HEK293 (cell line): ENCODE results near the gene COX19.

Source experiments
- CTCF ChIA-PET: fragments of 350-600 bp; formaldehyde crosslinking; extraction: SDS; loops from one replicate; lab custom pipeline; 2021; ENCODE audit warnings: antibody characterized with exemption; lab: Yijun Ruan, JAX
- POLR2A ChIA-PET: fragments of 300-600 bp; formaldehyde crosslinking; extraction: SDS; loops from one replicate; lab custom pipeline; 2020; ENCODE audit warnings: antibody characterized with exemption, inconsistent platforms; lab: Yijun Ruan, JAX
- H3K27ac ChIP-seq: fragments of 200-500 bp; sonication (Bioruptor generic); 2 replicates; pipeline ENCODE4 v1.5.1; 2014; ENCODE audit warnings: low read depth, low read length, control low read depth, inconsistent platforms; ENCODE audit errors: extremely low read depth
- H3K36me3 ChIP-seq, 2 experiments: fragments of 200-500 bp in 1 of 2; sonication (Bioruptor generic) in 1 of 2; 1 replicate in 1 of 2; 2 replicates in 1 of 2; pipeline ENCODE4 v1.5.1; 2014 to 2017; ENCODE audit warnings: inconsistent platforms in 2 of 2, low read length in 2 of 2; ENCODE audit not compliant: control insufficient read depth in 2 of 2, insufficient read depth in 1 of 2
- H3K4me1 ChIP-seq: fragments of 200-500 bp; sonication (Bioruptor generic); 2 replicates; pipeline ENCODE4 v1.5.1; 2014; ENCODE audit warnings: mild to moderate bottlenecking, low read length, inconsistent platforms; ENCODE audit not compliant: control insufficient read depth, insufficient read depth
- H3K4me3 ChIP-seq: 2 replicates; pipeline ENCODE4 v1.5.1; 2011; ENCODE audit warnings: low read depth, mild to moderate bottlenecking, control low read depth, low read length, moderate library complexity
- H3K9me3 ChIP-seq: fragments of 200-500 bp; sonication (Bioruptor generic); 2 replicates; pipeline ENCODE4 v1.5.1; 2014; ENCODE audit warnings: low read depth, low read length, inconsistent platforms; ENCODE audit not compliant: control insufficient read depth, insufficient read depth
- HOXD13 ChIP-seq: sonication (generic); formaldehyde crosslinking; IDR thresholded peaks from 2 replicates; pipeline ENCODE4 v1.8.0; 2022; ENCODE audit warnings: missing genetic modification reagents, borderline replicate concordance
- PRDM2 ChIP-seq: fragments of 450-650 bp; formaldehyde crosslinking; IDR thresholded peaks from 2 replicates; pipeline ENCODE4 v1.5.1; 2016; ENCODE audit warnings: missing biosample characterization, missing genetic modification characterization, borderline replicate concordance
- REST ChIP-seq: fragments of 450-650 bp; formaldehyde crosslinking; IDR thresholded peaks from 2 replicates; pipeline ENCODE4 v1.5.1; 2016; ENCODE audit warnings: missing biosample characterization, missing genetic modification characterization
- SP2 ChIP-seq: fragments of 450-650 bp; formaldehyde crosslinking; IDR thresholded peaks from 2 replicates; pipeline ENCODE4 v1.5.1; 2016; ENCODE audit warnings: missing biosample characterization, missing genetic modification characterization
- ZNF10 ChIP-seq: fragments of 450-650 bp; formaldehyde crosslinking; IDR thresholded peaks from 2 replicates; pipeline ENCODE4 v1.5.1; 2017; ENCODE audit warnings: missing biosample characterization, missing genetic modification characterization
- ZNF148 ChIP-seq: fragments of 450-650 bp; formaldehyde crosslinking; IDR thresholded peaks from 2 replicates; pipeline ENCODE4 v1.5.0; 2017; ENCODE audit warnings: missing biosample characterization, missing genetic modification characterization, borderline replicate concordance
- ZNF280D ChIP-seq: fragments of 450-650 bp; formaldehyde crosslinking; IDR thresholded peaks from 2 replicates; pipeline ENCODE4 v1.5.1; 2016; ENCODE audit warnings: missing biosample characterization, missing genetic modification characterization
- ZNF350 ChIP-seq: fragments of 450-650 bp; formaldehyde crosslinking; IDR thresholded peaks from 2 replicates; pipeline ENCODE4 v1.5.0; 2017; ENCODE audit warnings: missing biosample characterization, mild to moderate bottlenecking, missing genetic modification characterization
- ZNF366 ChIP-seq: fragments of 450-650 bp; formaldehyde crosslinking; conservative IDR thresholded peaks from 2 replicates; pipeline ENCODE4 v1.5.1; 2016; ENCODE audit warnings: missing biosample characterization, missing genetic modification characterization
- ZNF391 ChIP-seq: fragments of 450-650 bp; formaldehyde crosslinking; IDR thresholded peaks from 2 replicates; pipeline ENCODE4 v1.5.1; 2016; ENCODE audit warnings: low read depth, missing biosample characterization, missing genetic modification characterization, borderline replicate concordance
- ZNF394 ChIP-seq: fragments of 450-650 bp; formaldehyde crosslinking; IDR thresholded peaks from 2 replicates; pipeline ENCODE4 v1.5.1; 2016; ENCODE audit warnings: missing biosample characterization, missing genetic modification characterization, mild to moderate bottlenecking, moderate library complexity, borderline replicate concordance
- ZNF514 ChIP-seq: fragments of 450-650 bp; formaldehyde crosslinking; IDR thresholded peaks from 2 replicates; pipeline ENCODE4 v1.5.1; 2016; ENCODE audit warnings: missing biosample characterization, missing genetic modification characterization
- ZNF558 ChIP-seq: fragments of 450-650 bp; formaldehyde crosslinking; IDR thresholded peaks from 2 replicates; pipeline ENCODE4 v1.5.1; 2016; ENCODE audit warnings: missing biosample characterization, missing genetic modification characterization
- ZNF561 ChIP-seq: fragments of 450-650 bp; IDR thresholded peaks from 2 replicates; pipeline ENCODE4 v1.5.1; 2018; ENCODE audit warnings: missing biosample characterization, missing genetic modification characterization, borderline replicate concordance
- ZNF610 ChIP-seq: fragments of 450-650 bp; formaldehyde crosslinking; IDR thresholded peaks from 2 replicates; pipeline ENCODE4 v1.5.1; 2016; ENCODE audit warnings: missing biosample characterization, missing genetic modification characterization, borderline replicate concordance
- ZNF747 ChIP-seq: fragments of 450-650 bp; formaldehyde crosslinking; IDR thresholded peaks from 2 replicates; pipeline ENCODE4 v1.5.1; 2016; ENCODE audit warnings: missing biosample characterization, missing genetic modification characterization
- ZNF792 ChIP-seq: fragments of 450-650 bp; formaldehyde crosslinking; IDR thresholded peaks from 2 replicates; pipeline ENCODE4 v1.5.1; 2016; ENCODE audit warnings: missing biosample characterization, missing genetic modification characterization
- ZNF830 ChIP-seq: fragments of 450-650 bp; IDR thresholded peaks from 2 replicates; pipeline ENCODE4 v1.5.0; 2018; ENCODE audit warnings: missing biosample characterization, missing genetic modification characterization, low read depth, mild to moderate bottlenecking, moderate library complexity

COX19 gene

DNA sequence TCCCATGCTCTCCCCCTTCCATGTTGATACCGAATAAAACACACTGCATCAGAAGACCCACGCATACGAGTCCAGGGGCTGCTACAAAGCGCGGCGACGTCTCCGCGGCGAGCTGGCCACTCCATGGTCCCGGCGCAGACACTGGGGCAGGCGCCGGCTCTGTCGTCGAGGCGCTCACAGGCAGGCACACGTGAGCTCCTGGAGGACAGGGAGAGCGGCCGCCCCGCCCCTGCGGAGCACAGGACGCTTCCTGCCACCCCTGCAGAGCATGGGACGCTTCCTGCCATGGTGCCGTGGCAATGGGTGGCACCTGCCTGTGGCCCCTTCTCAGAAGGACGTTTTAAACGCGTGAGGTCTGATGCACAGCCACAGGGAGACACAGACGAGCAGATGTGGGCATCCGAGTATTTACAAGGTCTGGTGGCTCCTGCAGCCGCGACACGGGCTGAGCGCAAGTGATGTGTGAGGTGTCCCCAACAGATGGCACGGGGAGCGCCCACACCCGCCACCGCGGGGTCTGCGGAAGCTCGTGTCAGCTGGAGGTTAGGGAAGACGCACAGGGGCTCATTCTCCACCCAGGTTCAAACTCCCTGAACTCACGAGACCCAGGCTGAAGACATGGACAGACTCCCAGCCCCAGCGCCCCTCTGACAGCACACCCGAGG lies 47.6 kb upstream of the COX19 start:
- H3K4me3 ChIP-seq: no peak overlapping the region
- H3K27ac ChIP-seq: no peak overlapping the region
- ChIA-PET CTCF (interaction anchor here (0.8 to 1.7 kb wide), 2 partner anchors 30 to 63 kb away, joined by 3 to 4 read pairs; no protein-coding TSS in a partner anchor), POLR2A (interaction anchor here (0.6 kb wide), 1 partner anchor 168 kb away, joined by 5 read pairs; no protein-coding TSS in a partner anchor)
- no peaks in the 10 kb centered on the region for H3K9me3 ChIP-seq
- TF ChIP-seq ZNF792 (tag by site-specific recombination) (no peak), ZNF366 (no peak), ZNF391 (tag by site-specific recombination) (no peak), PRDM2 (tag by site-specific recombination) (no peak), SP2 (no peak), ZNF514 (tag by site-specific recombination) (no peak)
- peaks cover 0 to 18% of the 10 kb centered on the region in 2 experiments; a peak in 1 of 3 replicates for H3K36me3 ChIP-seq
- H3K4me1 ChIP-seq: peaks cover 4% of the 10 kb centered on the region; the same call in 1 of the 2 replicates

DNA sequence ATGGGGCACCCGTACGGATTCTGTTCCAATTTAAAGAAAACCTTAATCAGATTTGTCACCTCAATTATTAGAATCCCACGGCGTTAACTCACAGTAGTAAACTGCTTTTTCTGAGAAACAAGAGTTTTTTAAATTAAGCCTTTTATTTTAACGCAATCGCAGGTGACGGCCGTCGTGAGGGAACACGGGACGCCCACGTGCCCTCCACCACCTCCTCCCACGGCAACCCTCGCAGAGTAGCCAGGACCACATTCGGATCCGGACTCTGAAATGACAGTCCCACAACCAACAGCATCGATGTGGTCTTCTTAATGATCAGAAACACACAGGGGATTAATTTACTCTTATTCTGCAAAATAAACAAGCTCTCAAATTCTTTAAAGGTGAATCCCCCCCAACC lies 47.0 kb upstream of the COX19 start:
- Histone ChIP-seq H3K4me3 (no peak overlapping the region), H3K9me3 (no peaks in the 10 kb centered on the region), H3K36me3 (peaks cover 0 to 18% of the 10 kb centered on the region in 2 experiments; a peak in 1 of 3 replicates), H3K4me1 (peaks cover 4% of the 10 kb centered on the region; the same call in 1 of the 2 replicates), H3K27ac (no peak overlapping the region)
- ChIA-PET POLR2A (interaction anchor here (0.6 kb wide), 1 partner anchor 169 kb away, joined by 5 read pairs; no protein-coding TSS in a partner anchor), CTCF (interaction anchor here (0.8 to 1.7 kb wide), 2 partner anchors 29 to 64 kb away, joined by 3 to 4 read pairs; no protein-coding TSS in a partner anchor)
- no peak for TF ChIP-seq ZNF350
- no peak for TF ChIP-seq ZNF830 (tag by site-specific recombination)
- no peak for TF ChIP-seq ZNF561 (tag by site-specific recombination)
- no peak for TF ChIP-seq ZNF610 (tag by site-specific recombination)
- TF ChIP-seq ZNF280D (tag by site-specific recombination): no peak
- TF ChIP-seq HOXD13: no peak
- TF ChIP-seq ZNF10: no peak
- no peak for TF ChIP-seq REST
- TF ChIP-seq ZNF148: no peak
- TF ChIP-seq ZNF558: no peak
- TF ChIP-seq ZNF747 (tag by site-specific recombination): no peak
- TF ChIP-seq ZNF394 (tag by site-specific recombination): no peak
